ENCODE results near the gene MPP7.

Gene MPP7

GRCh38 chr10:28307267-28307666 lies 4.4 kb upstream of the MPP7 start:
- in situ Hi-C loops (cut with MboI; ENCODE audit: low sequenced_read_pairs), result no loop called here

GRCh38 chr10:28305553-28305952 lies 2.7 kb upstream of the MPP7 start:
- in situ Hi-C loops (cut with MboI; ENCODE audit: low sequenced_read_pairs), result no loop called here

- in situ Hi-C loops (cut with MboI; ENCODE audit: low sequenced_read_pairs), result no loop called here
These were observed 1.2 kb upstream of the MPP7 start for GRCh38 chr10:28304032-28304571.

- in situ Hi-C loops (cut with MboI; ENCODE audit: low sequenced_read_pairs), result no loop called here
These were observed 739 bp downstream of the MPP7 start for GRCh38 chr10:28302012-28302637.

- in situ Hi-C loops (cut with MboI; ENCODE audit: low sequenced_read_pairs), result no loop called here
These were observed 2.8 kb downstream of the MPP7 start for GRCh38 chr10:28300027-28300426.

GRCh38 chr10:28298951-28299350 lies 3.9 kb downstream of the MPP7 start:
- in situ Hi-C loops (cut with MboI; ENCODE audit: low sequenced_read_pairs), result no loop called here

GRCh38 chr10:28296023-28296422 lies 6.8 kb downstream of the MPP7 start:
- in situ Hi-C loops (cut with MboI; ENCODE audit: low sequenced_read_pairs), result no loop called here

GRCh38 chr10:28295336-28295735 lies 7.5 kb downstream of the MPP7 start:
- in situ Hi-C loops (cut with MboI; ENCODE audit: low sequenced_read_pairs), result no loop called here

GRCh38 chr10:28294809-28295208 lies 8.1 kb downstream of the MPP7 start:
- in situ Hi-C loops (cut with MboI; ENCODE audit: low sequenced_read_pairs), result no loop called here

GRCh38 chr10:28294169-28294532 lies 8.7 kb downstream of the MPP7 start:
- in situ Hi-C loops (cut with MboI; ENCODE audit: low sequenced_read_pairs), result no loop called here

- in situ Hi-C loops (cut with MboI; ENCODE audit: low sequenced_read_pairs), result no loop called here
These were observed 9.4 kb downstream of the MPP7 start for GRCh38 chr10:28293236-28294168.

GRCh38 chr10:28291881-28292297 lies 11.0 kb downstream of the MPP7 start:
- in situ Hi-C loops (cut with MboI; ENCODE audit: low sequenced_read_pairs), result no loop called here

GRCh38 chr10:28285816-28286215 lies 17.0 kb downstream of the MPP7 start:
- in situ Hi-C loops (cut with MboI; ENCODE audit: low sequenced_read_pairs), result no loop called here

- in situ Hi-C loops (cut with MboI; ENCODE audit: low sequenced_read_pairs), result no loop called here
These were observed 18.7 kb downstream of the MPP7 start for GRCh38 chr10:28284126-28284525.

GRCh38 chr10:28283251-28283650 lies 19.6 kb downstream of the MPP7 start:
- in situ Hi-C loops (cut with MboI; ENCODE audit: low sequenced_read_pairs), result no loop called here

GRCh38 chr10:28282336-28282735 lies 20.5 kb downstream of the MPP7 start:
- in situ Hi-C loops (cut with MboI; ENCODE audit: low sequenced_read_pairs), result no loop called here

GRCh38 chr10:28281726-28282315 lies 21.0 kb downstream of the MPP7 start:
- in situ Hi-C loops (cut with MboI; ENCODE audit: low sequenced_read_pairs), result no loop called here

- in situ Hi-C loops (cut with MboI; ENCODE audit: low sequenced_read_pairs), result no loop called here
These were observed 22.2 kb downstream of the MPP7 start for GRCh38 chr10:28280652-28281051.

- in situ Hi-C loops (cut with MboI; ENCODE audit: low sequenced_read_pairs), result no loop called here
These were observed 23.0 kb downstream of the MPP7 start for GRCh38 chr10:28279878-28280277.

- in situ Hi-C loops (cut with MboI; ENCODE audit: low sequenced_read_pairs), result no loop called here
These were observed 24.0 kb downstream of the MPP7 start for GRCh38 chr10:28278842-28279241.

- in situ Hi-C loops (cut with MboI; ENCODE audit: low sequenced_read_pairs), result no loop called here
These were observed 26.5 kb downstream of the MPP7 start for GRCh38 chr10:28276384-28276783.

- in situ Hi-C loops (cut with MboI; ENCODE audit: low sequenced_read_pairs), result no loop called here
These were observed 28.4 kb downstream of the MPP7 start for GRCh38 chr10:28274475-28274874.

All from hTERT RPE-1 (cell line).